ENCODE data around the gene ZCCHC7.
"Not testable (repeated sequence)": the region's sequence is repeated elsewhere in the genome, so short reads cannot be mapped to it uniquely, and the experiment has no call there.

ZCCHC7 gene

DNA sequence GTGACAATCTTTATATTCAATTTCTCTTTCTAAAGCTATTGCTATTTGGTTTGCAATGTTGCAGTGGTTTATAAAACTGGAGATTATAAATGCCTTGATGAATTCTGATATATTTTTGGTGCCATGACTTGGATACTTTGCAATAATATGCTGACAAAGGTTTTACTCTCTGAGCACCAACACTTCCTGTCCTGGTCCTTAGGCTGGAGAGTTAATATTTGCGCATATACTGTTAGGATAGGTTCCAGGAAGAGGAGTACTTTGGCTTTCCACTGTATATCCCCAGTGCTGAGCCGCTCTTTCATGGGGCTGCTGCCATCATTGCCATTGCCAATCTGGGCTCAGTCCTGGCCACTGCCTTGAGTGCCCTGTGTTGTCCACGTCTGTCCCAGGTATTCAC lies 139.6 kb downstream of the ZCCHC7 start:
- no peak for DNase-seq

GRCh38 chr9:37262410-37262809 lies 142.0 kb downstream of the ZCCHC7 start:
- DNase-seq: no peak

- DNase-seq: no peak
Measured at GRCh38 chr9:37264539-37264938, 144.2 kb downstream of the ZCCHC7 start.

DNA sequence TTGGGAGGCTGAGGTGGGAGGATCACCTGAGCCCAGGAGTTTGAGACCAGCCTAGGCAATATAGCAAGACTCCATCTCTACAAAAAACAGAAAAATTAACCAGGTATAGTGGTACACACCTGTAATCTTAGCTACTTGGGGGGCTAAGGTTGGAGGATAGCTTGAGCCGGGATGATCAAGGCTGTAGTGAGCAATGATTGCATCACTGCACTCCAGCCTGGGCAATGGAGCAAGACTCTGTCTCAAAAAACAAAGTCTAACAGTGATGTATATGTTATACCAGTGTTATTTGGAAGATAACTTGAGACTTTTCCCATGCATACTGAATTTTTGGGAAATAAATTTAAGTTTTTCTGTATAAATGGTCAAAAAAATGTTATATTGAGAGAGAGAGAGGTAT lies 146.3 kb downstream of the ZCCHC7 start:
- no peak for DNase-seq

DNA sequence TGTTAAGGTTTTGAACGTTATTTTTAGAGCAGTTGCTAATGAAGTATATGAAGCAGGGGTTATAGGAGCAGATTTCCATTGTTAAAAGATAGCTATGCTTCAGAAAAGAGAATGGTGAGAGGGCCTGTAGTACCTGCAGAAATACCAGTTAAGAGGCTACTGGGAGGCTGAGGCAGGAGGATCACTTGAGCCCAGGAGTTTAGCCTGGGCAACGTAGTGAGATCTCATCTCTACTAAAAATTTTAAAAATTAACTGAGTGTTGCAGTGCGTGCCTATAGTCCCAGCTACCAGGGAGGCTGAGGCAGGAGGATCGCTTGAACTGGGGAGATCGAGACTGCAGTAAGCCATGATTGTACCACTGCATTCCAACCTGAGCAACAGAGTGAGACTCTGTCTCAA lies 148.8 kb downstream of the ZCCHC7 start:
- no peak for DNase-seq

DNA sequence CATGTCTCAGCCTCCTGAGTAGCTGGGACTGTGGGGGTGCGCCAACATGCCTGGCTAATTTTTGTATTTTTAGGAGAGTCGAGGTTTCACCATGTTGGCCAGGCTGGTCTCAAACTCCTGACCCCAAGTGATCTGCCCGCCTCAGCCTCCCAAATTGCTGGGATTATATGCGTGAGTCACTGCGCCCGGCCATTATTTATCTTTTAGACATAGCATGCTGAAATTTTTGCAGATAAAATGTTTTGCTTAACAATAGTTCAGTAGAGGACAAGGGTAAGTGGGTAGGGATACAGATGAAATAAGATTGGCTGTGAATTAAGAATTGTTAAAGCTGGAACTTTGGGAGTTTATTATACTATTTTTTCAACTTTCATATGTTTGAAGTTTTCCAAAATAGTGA lies 151.3 kb downstream of the ZCCHC7 start:
- DNase-seq: no peak

GRCh38 chr9:37273595-37273994 lies 153.2 kb downstream of the ZCCHC7 start:
- no peak for DNase-seq

DNA sequence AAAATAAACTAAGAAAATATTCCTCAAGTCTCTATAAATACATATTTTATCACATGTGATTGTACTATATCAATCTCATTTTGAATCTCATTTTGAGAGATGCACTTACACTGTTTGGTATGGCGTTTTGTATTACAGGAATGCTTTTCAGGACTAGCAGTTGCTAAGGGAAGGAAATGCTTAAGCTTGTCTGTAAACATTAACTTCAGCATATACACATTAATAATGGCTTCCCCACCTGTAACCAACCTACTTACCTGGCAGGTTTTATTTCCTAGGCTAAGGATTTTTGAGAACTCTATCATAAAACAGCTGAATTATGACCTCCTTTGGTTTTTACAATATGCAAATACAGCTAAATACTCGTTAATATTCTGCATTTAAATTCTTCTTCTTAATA lies 161.2 kb downstream of the ZCCHC7 start:
- no peak for DNase-seq

DNA sequence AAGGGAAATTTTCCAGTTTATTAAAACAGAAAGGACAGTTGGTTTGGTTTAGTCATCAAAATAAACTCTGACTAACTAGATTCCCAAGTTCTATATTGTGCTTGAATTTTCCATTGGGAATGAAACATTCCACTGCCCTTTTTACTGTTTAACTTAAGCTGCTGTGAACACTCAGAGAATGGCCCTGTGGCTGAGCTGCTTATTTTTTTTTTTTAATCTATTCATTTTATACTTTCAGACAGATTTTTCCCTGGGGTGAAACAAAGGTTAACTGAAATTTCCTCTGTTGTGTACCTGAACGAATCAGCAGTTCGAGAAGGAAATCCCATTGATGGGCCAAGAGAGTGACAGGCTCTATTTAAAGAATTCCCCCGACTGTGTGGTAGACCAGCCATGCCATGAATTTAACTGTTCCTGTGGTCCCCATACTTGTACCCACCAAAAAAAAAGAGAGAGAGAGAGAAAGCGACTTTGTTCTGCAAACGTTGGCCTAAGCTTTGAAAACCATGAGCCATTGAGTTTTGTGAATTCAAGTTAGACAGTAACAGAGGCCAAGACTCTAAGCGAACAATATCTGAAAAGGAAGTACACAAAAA lies 163.5 kb downstream of the ZCCHC7 start:
- no peak for DNase-seq

DNA sequence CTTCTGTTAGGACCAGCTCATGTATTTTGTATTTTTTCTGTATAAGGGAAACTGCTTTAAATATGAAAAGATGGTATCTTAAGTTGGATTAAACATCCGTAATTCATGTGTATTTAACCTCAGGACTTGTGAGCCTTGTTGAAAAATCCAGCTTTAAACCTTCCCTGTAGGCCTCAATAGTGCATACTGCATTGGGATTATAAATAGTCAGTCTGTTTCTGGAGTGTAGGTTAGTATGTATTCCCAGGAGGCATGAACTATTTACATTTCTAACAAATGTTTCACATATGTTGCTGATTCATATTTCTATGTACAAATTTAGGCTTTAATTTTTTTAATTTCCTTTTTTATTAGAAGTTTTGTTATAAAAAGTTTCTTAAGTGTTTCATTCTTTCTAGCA lies 164.3 kb downstream of the ZCCHC7 start:
- no peak for DNase-seq

DNA sequence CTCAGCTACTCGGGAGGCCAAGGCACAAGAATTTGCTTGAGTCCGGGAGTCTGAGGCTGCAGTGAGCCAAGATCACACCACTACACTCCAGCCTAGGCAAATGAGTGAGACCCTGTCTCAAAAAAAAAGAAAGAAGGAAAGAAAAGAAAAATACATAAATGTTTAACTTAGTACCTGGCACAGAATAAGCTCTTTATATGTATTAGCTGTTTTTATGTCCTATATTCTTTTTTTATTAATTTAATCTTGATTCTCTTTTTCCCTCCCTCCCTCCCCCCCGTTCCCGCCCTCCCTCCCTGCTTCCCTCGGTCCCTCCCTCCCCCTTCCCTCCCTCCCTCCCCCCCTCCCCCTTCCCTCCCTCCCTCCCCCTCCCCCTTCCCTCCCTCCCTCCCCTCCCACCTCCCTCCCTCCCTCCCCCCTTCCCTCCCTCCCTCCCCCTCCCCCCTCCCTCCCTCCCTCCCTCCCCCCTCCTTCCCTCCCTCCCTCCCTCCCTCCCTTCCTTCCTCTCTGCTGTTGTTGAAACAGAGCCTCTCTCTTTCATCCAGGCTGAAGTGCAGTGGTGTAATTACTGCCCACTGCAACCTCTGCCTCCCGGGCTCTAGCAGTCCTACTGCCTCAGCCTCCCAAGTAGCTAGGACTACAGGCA lies 166.3 kb downstream of the ZCCHC7 start:
- no peak for DNase-seq

DNA sequence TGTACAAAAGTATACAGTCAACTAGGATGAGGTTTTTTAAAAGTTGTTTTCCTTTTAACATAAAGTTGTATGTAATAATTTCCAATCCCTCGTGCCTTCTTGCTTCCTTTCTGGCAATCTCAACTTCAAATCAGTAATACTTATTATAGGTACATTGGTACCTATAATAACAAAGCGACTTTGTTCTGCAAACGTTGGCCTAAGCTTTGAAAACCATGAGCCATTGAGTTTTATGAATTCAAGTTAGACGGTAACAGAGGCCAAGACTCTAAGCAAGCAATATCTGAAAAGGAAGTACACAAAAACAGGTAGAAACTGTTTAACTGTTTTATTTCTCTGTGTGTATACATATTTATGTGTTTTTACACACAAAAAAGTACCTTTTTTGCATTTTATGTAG lies 166.9 kb downstream of the ZCCHC7 start:
- no peak for DNase-seq

DNA sequence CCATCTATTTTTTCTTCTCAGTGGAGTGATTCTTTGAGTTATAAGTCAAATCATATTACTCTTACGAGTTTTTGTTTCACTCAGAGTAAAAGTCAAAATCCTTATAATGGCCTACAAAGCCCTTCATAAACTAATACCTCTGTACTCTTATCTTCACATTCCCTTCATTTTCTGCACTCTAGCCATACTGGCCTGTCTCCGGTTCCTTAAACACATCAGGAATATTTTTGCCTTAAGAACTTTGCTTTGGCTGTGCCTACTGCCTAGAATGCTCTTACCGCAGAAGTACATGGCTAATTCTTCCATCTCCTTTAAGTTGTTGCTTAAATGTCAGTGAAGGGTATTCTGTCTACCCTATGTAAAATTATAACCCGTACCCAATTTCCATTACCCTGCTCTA lies 169.3 kb downstream of the ZCCHC7 start:
- no peak for DNase-seq

DNA sequence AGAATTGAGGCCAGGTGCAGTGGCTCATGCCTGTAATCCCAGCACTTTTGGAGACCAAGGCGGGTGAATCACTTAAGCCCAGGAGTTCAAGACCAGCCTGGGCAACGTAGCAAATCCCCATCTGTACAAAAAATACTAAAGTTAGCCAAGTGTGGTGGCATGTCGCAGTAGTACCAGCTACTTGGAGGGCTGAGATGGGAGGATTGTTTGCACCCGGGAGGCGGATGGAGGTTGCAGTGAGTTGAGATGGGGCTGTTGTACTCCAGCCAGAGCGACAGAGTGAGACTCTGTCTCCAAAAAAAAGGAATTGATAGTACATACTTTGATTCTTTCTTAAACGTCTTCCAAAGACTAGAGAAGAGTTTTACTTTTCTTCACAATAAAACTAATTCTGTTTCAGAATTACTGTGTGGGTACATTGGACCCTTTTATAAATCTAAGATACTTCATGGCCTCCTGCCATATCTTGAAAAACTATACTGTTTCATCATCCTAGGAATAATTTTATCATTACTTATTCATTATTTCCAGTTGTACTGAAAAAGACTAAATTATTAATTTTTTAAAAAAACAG lies 170.1 kb downstream of the ZCCHC7 start:
- DNase-seq: no peak

DNA sequence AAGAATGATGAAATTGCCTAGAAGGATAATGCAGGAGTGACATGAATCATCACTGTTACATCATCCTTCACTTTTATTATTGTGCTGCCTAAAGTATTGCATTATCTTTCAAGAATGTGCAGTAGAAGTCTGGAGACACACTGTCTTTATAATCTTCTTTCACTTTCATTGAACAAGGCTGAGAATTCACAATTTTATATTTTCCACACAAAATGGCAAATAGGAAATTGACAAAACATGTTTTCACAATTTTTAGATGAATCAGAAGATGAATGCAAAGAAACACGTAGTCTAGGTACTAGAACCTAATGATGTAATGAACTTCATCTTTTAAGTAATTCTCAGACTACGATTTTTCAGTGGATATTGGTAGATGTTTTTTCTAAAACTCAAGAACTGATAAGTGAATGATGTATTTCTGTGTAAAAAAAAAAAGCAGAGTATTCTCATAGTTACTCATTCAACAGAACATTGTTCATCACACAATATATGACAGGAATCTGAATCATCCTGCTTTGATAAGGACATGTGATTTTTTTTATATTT lies 170.6 kb downstream of the ZCCHC7 start:
- no peak for DNase-seq

- not testable (repeated sequence) for DNase-seq
Measured at GRCh38 chr9:37291612-37292238, 171.4 kb downstream of the ZCCHC7 start.

DNA sequence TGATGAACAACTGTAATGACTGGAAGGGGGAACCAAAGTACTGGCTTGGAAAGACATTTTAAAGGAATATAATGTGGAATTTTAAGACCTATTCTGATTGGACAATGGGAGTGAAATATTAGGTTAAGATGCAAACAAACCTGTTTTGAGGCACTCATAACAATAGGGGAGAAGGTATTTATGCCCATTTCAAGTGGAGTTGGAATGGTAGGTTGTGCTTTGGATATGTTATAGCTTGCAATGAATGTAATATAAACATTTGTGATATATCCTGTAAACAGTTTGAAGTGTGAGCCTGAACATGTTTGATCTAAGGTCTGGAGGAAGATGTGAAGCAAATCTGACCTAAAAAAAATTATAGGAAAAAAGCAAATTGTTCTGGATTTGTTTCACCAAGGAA lies 172.5 kb downstream of the ZCCHC7 start:
- DNase-seq: no peak

GRCh38 chr9:37293664-37294524 lies 173.5 kb downstream of the ZCCHC7 start:
- no peak for DNase-seq

- DNase-seq: no peak
Measured at GRCh38 chr9:37295178-37295577, 174.8 kb downstream of the ZCCHC7 start.

DNA sequence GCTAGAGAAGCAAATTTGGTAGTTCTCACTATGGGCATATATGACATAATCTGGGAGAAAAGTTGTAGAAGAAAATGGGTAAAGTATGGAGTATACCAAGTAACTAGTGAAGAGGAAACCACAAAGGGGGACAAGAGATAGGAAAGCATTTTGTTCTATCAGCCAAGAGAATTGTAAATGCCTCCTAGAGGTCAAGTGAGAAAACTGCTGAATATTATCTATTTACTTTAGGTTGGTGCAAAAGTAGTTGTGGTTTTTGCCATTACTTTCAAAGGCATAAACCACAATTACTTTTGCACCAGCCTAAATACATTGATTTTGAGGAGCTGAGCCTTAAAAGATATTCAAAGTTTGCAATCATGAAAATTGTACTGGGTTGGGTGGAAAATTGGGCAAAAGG lies 175.4 kb downstream of the ZCCHC7 start:
- no peak for DNase-seq

DNA sequence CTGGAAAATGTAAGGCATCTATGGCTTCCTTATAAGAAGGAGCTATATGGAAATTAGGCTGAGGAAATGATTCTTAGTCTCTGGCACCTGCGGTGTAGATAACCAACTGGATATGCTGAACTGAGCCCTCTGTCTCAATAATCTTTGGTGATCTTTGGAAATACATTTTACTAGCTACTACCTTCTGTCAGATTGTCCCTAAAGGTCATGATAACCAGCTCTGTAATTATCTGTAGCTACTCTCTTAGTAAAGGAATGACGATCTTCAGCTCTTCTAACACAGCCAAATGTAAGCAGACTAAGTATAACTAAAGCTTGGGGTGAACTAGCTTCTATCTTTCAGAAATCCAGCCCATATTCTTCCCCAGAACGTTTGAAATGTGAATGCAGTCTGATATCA lies 177.2 kb downstream of the ZCCHC7 start:
- DNase-seq: no peak

DNA sequence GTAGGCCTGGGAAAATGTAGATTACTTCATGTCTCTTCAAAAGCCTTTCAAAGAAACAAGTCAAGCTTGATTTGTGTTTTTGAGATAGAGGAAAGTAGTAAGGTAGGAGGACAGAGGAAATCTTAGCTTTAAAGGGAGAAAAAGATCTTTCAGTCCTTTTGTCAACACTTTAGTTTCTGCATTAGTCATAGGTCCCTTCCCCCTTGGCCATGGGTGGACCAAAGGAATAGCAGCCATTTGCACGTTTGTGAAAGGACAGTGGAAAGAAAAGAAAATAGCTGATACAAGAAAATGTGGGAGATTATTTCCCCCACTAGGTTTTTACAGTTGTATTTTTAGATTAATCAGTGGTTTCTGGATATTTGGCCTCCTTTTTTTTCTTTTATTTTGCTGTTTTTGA lies 180.2 kb downstream of the ZCCHC7 start:
- DNase-seq: no peak

Data from NCI-H1436 treated with DMSO at 0.1 percent for 48 hours (cell line).